ENCODE results near the gene XIST. TPM values are rescaled to one million over a fixed set of nuclear protein-coding genes. Genes with fewer than 3 reads are reported as not detected.
A peak's percentile ranks its signal among the peaks of the same experiment; 100 is the strongest.

Gene XIST
- total RNA-seq, 1 experiment from 2014 or later: 0.24 TPM

DNA sequence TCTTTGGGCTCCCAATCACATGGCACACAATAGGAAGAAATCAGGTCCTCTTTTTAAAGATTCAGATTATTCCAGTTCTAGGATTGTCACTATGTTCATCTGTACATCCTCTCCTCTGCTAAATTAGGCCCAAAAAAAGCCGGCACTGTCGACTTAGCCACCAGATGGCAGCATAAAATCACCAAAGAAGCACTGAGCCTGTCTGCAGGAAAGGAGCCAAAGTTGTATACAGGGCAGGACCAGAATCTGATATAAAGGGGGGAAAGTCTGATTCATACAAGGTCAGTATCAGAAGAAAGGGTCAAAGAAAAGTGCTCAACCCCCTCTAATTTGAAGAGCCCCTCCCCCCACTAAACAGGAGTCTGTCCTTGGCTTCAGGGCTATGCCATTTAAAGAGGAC is 3.0 kb upstream of the XIST start:
- peak; percentile 40 to 58 for DNase-seq
- Histone ChIP-seq H3F3A (ENCODE audit: insufficient read depth, low read depth) (no peaks in the 10 kb centered on the region), H3K9me2 (ENCODE audit: insufficient read depth) (no peaks in the 10 kb centered on the region), H4K20me1 (ENCODE audit: insufficient read depth) (no peaks in the 10 kb centered on the region), H3K79me2 (ENCODE audit: low read depth) (no peaks in the 10 kb centered on the region), H3K4me1 (replicated peaks; ENCODE audit: insufficient read depth) (0 out of 2 replicates have a peak, but pooled peaks cover 4% of the 10 kb centered on the region), H3K27me3 (ENCODE audit: insufficient read depth, low read depth) (no peaks in the 10 kb centered on the region), H3K4me2 (no peak overlapping the region), H3K27ac (no peak overlapping the region), H2AFZ (no peak overlapping the region), H3K9me3 (ENCODE audit: insufficient read depth, low read depth) (no peaks in the 10 kb centered on the region), H3K4me3 (no peak overlapping the region), H3K36me3 (ENCODE audit: low read depth) (no peaks in the 10 kb centered on the region)
- CTCF ChIA-PET: no interaction called here
- TF ChIP-seq EZH2 (IDR thresholded peaks at IDR 0.05; ENCODE audit: low read depth): no peak
- TF ChIP-seq, protein P1, sequence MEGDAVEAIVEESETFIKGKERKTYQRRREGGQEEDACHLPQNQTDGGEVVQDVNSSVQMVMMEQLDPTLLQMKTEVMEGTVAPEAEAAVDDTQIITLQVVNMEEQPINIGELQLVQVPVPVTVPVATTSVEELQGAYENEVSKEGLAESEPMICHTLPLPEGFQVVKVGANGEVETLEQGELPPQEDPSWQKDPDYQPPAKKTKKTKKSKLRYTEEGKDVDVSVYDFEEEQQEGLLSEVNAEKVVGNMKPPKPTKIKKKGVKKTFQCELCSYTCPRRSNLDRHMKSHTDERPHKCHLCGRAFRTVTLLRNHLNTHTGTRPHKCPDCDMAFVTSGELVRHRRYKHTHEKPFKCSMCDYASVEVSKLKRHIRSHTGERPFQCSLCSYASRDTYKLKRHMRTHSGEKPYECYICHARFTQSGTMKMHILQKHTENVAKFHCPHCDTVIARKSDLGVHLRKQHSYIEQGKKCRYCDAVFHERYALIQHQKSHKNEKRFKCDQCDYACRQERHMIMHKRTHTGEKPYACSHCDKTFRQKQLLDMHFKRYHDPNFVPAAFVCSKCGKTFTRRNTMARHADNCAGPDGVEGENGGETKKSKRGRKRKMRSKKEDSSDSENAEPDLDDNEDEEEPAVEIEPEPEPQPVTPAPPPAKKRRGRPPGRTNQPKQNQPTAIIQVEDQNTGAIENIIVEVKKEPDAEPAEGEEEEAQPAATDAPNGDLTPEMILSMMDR (conservative IDR thresholded peaks at IDR 0.05): peak; percentile 77
- BruUV-seq (replicated peaks): no TSS peak
- intact Hi-C loops (cut with micrococcal nuclease; ENCODE audit: unreplicated experiment): loop anchor here (1.0 to 2.0 kb wide), 4 partner anchors 160 to 695 kb away; no protein-coding TSS in a partner anchor
- POLR2A ChIA-PET (ENCODE audit: unreplicated experiment): no interaction called here

DNA sequence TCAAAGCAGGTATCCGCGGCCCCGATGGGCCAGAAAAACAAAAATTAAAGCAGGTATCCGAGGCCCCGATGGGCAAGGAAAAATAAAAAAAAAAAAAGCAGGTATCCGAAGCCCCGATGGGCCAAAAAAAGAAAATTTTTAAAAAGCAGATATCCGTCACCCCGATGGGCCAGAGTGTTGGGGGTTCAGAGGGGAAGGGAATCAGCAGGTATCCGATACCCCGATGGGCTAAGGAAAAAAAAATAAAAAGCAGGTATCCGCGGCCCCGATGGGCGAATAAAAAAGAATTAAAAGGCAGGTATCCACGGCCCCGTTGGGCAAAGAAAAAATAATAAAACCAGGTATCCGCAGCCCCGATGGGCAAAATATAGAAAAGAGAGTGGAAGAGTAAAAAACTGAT is 492 bp downstream of the XIST start:
- H3K4me2 ChIP-seq: no peak overlapping the region
- intact Hi-C loops (cut with micrococcal nuclease; ENCODE audit: unreplicated experiment): no loop called here
- POLR2A ChIA-PET (ENCODE audit: unreplicated experiment): no interaction called here
- no TSS peak for BruUV-seq (replicated peaks)
- H2AFZ ChIP-seq: no peak overlapping the region
- no peaks in the 10 kb centered on the region for H3K9me3 ChIP-seq (ENCODE audit: insufficient read depth, low read depth)
- H3K4me3 ChIP-seq: no peak overlapping the region
- no peaks in the 10 kb centered on the region for H3K79me2 ChIP-seq (ENCODE audit: low read depth)
- DNase-seq: no peak
- TF ChIP-seq EZH2 (IDR thresholded peaks at IDR 0.05; ENCODE audit: low read depth): no peak
- TF ChIP-seq, protein P1 (conservative IDR thresholded peaks at IDR 0.05): no peak
- no peaks in the 10 kb centered on the region for H3F3A ChIP-seq (ENCODE audit: insufficient read depth, low read depth)
- CTCF ChIA-PET: no interaction called here
- no peaks in the 10 kb centered on the region for H3K36me3 ChIP-seq (ENCODE audit: low read depth)
- H4K20me1 ChIP-seq (ENCODE audit: insufficient read depth): no peaks in the 10 kb centered on the region
- no peaks in the 10 kb centered on the region for H3K27me3 ChIP-seq (ENCODE audit: insufficient read depth, low read depth)
- H3K27ac ChIP-seq: no peak overlapping the region
- no peaks in the 10 kb centered on the region for H3K9me2 ChIP-seq (ENCODE audit: insufficient read depth)
- H3K4me1 ChIP-seq (replicated peaks; ENCODE audit: insufficient read depth): 0 out of 2 replicates have a peak, but pooled peaks cover 4% of the 10 kb centered on the region

- TF ChIP-seq EZH2 (IDR thresholded peaks at IDR 0.05; ENCODE audit: low read depth): no peak
- TF ChIP-seq, protein P1 (conservative IDR thresholded peaks at IDR 0.05): no peak
- Histone ChIP-seq H3K36me3 (ENCODE audit: low read depth) (no peaks in the 10 kb centered on the region), H3F3A (ENCODE audit: insufficient read depth, low read depth) (no peaks in the 10 kb centered on the region), H3K4me3 (no peak overlapping the region), H3K27ac (no peak overlapping the region), H3K4me2 (no peak overlapping the region), H3K9me3 (ENCODE audit: insufficient read depth, low read depth) (no peaks in the 10 kb centered on the region), H2AFZ (no peak overlapping the region), H4K20me1 (ENCODE audit: insufficient read depth) (no peaks in the 10 kb centered on the region), H3K9me2 (ENCODE audit: insufficient read depth) (no peaks in the 10 kb centered on the region), H3K4me1 (replicated peaks; ENCODE audit: insufficient read depth) (0 out of 2 replicates have a peak, but pooled peaks cover 4% of the 10 kb centered on the region), H3K27me3 (ENCODE audit: insufficient read depth, low read depth) (no peaks in the 10 kb centered on the region), H3K79me2 (ENCODE audit: low read depth) (no peaks in the 10 kb centered on the region)
- CTCF ChIA-PET: no interaction called here
- BruUV-seq (replicated peaks): no TSS peak
- intact Hi-C loops (cut with micrococcal nuclease; ENCODE audit: unreplicated experiment): no loop called here
- POLR2A ChIA-PET (ENCODE audit: unreplicated experiment): no interaction called here
- no peak for DNase-seq
Measured at GRCh38 chrX:73851014-73852009, 1.2 kb downstream of the XIST start.
